ENCODE measurements around the gene ATP4A.
A peak's percentile ranks its signal among the peaks of the same experiment; 100 is the strongest.

ATP4A gene

GRCh38 chr19:35509861-35510625 is 53.4 kb downstream of the ATP4A start:
- Histone ChIP-seq H3K27ac (no peak overlapping the region), H3K36me3 (no peaks in the 10 kb centered on the region), H3K27me3 (peaks cover 99% of the 10 kb centered on the region), H3K9me3 (no peaks in the 10 kb centered on the region), H3K4me3 (ENCODE audit: low read depth in 1 of 2, low read length in 1 of 2) (no peak overlapping the region), H3K4me1 (ENCODE audit: control insufficient read depth in 1 of 2, insufficient read depth in 1 of 2, low read depth in 1 of 2, low read length in 1 of 2) (peaks cover 0 to 5% of the 10 kb centered on the region in 2 experiments)
- TF ChIP-seq, protein P1, sequence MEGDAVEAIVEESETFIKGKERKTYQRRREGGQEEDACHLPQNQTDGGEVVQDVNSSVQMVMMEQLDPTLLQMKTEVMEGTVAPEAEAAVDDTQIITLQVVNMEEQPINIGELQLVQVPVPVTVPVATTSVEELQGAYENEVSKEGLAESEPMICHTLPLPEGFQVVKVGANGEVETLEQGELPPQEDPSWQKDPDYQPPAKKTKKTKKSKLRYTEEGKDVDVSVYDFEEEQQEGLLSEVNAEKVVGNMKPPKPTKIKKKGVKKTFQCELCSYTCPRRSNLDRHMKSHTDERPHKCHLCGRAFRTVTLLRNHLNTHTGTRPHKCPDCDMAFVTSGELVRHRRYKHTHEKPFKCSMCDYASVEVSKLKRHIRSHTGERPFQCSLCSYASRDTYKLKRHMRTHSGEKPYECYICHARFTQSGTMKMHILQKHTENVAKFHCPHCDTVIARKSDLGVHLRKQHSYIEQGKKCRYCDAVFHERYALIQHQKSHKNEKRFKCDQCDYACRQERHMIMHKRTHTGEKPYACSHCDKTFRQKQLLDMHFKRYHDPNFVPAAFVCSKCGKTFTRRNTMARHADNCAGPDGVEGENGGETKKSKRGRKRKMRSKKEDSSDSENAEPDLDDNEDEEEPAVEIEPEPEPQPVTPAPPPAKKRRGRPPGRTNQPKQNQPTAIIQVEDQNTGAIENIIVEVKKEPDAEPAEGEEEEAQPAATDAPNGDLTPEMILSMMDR (IDR thresholded peaks at IDR 0.05), result peak; percentile 82

GRCh38 chr19:35509018-35509652 is 54.3 kb downstream of the ATP4A start:
- TF ChIP-seq, protein P1 (IDR thresholded peaks at IDR 0.05), result no peak
- peaks cover 93% of the 10 kb centered on the region for H3K27me3 ChIP-seq
- no peaks in the 10 kb centered on the region for H3K36me3 ChIP-seq
- peaks cover 0 to 5% of the 10 kb centered on the region in 2 experiments for H3K4me1 ChIP-seq (ENCODE audit: control insufficient read depth in 1 of 2, insufficient read depth in 1 of 2, low read depth in 1 of 2, low read length in 1 of 2)
- H3K9me3 ChIP-seq, result no peaks in the 10 kb centered on the region
- H3K4me3 ChIP-seq (ENCODE audit: low read depth in 1 of 2, low read length in 1 of 2), result no peak overlapping the region
- H3K27ac ChIP-seq, result no peak overlapping the region

- H3K4me1 ChIP-seq (ENCODE audit: control insufficient read depth in 1 of 2, insufficient read depth in 1 of 2, low read depth in 1 of 2, low read length in 1 of 2), result peaks cover 0 to 5% of the 10 kb centered on the region in 2 experiments
- H3K27me3 ChIP-seq, result peaks cover 87% of the 10 kb centered on the region
- no peak overlapping the region for H3K27ac ChIP-seq
- H3K4me3 ChIP-seq (ENCODE audit: low read depth in 1 of 2, low read length in 1 of 2), result no peak overlapping the region
- TF ChIP-seq, protein P1 (IDR thresholded peaks at IDR 0.05), result no peak
- H3K36me3 ChIP-seq, result no peaks in the 10 kb centered on the region
- no peaks in the 10 kb centered on the region for H3K9me3 ChIP-seq
Measured at GRCh38 chr19:35508129-35508528, 55.3 kb downstream of the ATP4A start.

DNA sequence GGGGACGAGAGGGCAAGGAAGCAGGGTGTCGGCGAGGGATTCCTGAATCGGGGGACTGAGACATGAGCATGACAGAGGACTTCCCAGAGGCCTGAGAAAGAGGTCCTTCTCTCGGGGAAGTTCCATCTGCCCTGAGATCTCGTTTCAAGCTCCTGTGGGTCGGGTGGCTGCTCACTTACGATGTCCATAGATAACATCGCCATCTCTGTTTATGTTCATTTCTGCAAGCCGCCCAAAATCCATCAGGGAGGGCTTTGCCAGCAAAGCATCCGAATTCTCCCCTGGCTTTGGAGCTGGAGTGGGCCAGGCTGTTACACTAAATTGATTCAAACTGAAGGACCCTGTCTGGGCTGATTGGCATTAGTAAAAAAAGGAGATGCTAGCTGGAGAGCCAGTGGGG is 55.9 kb downstream of the ATP4A start:
- Histone ChIP-seq H3K36me3 (no peaks in the 10 kb centered on the region), H3K9me3 (no peaks in the 10 kb centered on the region), H3K4me3 (ENCODE audit: low read depth in 1 of 2, low read length in 1 of 2) (no peak overlapping the region), H3K27ac (no peak overlapping the region), H3K4me1 (ENCODE audit: control insufficient read depth in 1 of 2, insufficient read depth in 1 of 2, low read depth in 1 of 2, low read length in 1 of 2) (peaks cover 0 to 5% of the 10 kb centered on the region in 2 experiments), H3K27me3 (peaks cover 82% of the 10 kb centered on the region)
- TF ChIP-seq, protein P1 (IDR thresholded peaks at IDR 0.05), result no peak

GRCh38 chr19:35506011-35506410 is 57.4 kb downstream of the ATP4A start:
- H3K27me3 ChIP-seq, result peaks cover 67% of the 10 kb centered on the region
- H3K27ac ChIP-seq, result no peak overlapping the region
- H3K36me3 ChIP-seq, result no peaks in the 10 kb centered on the region

More at GRCh38 chr19:35506011-35506410, 57.4 kb downstream of the ATP4A start:
- Histone ChIP-seq H3K9me3 (no peaks in the 10 kb centered on the region), H3K4me1 (ENCODE audit: control insufficient read depth in 1 of 2, insufficient read depth in 1 of 2, low read depth in 1 of 2, low read length in 1 of 2) (peaks cover 0 to 5% of the 10 kb centered on the region in 2 experiments), H3K4me3 (ENCODE audit: low read depth in 1 of 2, low read length in 1 of 2) (no peak overlapping the region)
- TF ChIP-seq, protein P1 (IDR thresholded peaks at IDR 0.05), result no peak

Data from neutrophil (primary cell).